ENCODE measurements around the gene WDR89.

GRCh38 chr14:63616015-63616414 lies 25.7 kb downstream of the WDR89 start:
- TF ChIP-seq CTCF (IDR thresholded peaks at IDR 0.05) (no peak), POLR2AphosphoS5 (IDR thresholded peaks at IDR 0.05) (no peak)

Measured in sigmoid colon (tissue), 4 donors.